GM23338 (cell line): ENCODE measurements around the gene IDUA. TPM values are rescaled to one million over a fixed set of nuclear protein-coding genes. Genes with fewer than 3 reads are reported as not detected.

Source experiments
- ATAC-seq: fragments of 200-7000 bp; cut with Tn5 transposase; 3 replicates; pipeline ENCODE4 v1.9.1; 2020
- DNase-seq: peaks from one replicate; pipeline ENCODE4 v3.0.0-alpha.2; 2015; ENCODE audit warnings: low spot score
- H2AFZ ChIP-seq: fragments of 200-600 bp; sonication (generic); 2 replicates; pipeline ENCODE4 v1.8.0; 2016; ENCODE audit warnings: antibody characterized with exemption, mild to moderate bottlenecking, moderate library complexity
- H3F3A ChIP-seq: fragments of 200-600 bp; sonication (generic); replicated peaks from 2 replicates; pipeline ENCODE4 v1.8.0; 2017; ENCODE audit warnings: antibody characterized with exemption, mixed run types, low read depth
- H3K27ac ChIP-seq: fragments of 200-600 bp; sonication (generic); 2 replicates; pipeline ENCODE4 v1.6.1; 2016; ENCODE audit warnings: low read depth
- H3K27me3 ChIP-seq: fragments of 200-600 bp; sonication (generic); 2 replicates; pipeline ENCODE4 v1.8.0; 2016; ENCODE audit warnings: mild to moderate bottlenecking, mixed run types, moderate library complexity; ENCODE audit not compliant: insufficient read depth
- H3K36me3 ChIP-seq: fragments of 200-600 bp; sonication (generic); 2 replicates; pipeline ENCODE4 v1.8.0; 2016; ENCODE audit warnings: mild to moderate bottlenecking; ENCODE audit not compliant: insufficient read depth
- H3K4me1 ChIP-seq: fragments of 200-600 bp; sonication (generic); 2 replicates; pipeline ENCODE4 v1.8.0; 2016; ENCODE audit warnings: mild to moderate bottlenecking, moderate library complexity; ENCODE audit not compliant: insufficient read depth
- H3K4me2 ChIP-seq: fragments of 200-600 bp; sonication (generic); 2 replicates; pipeline ENCODE4 v1.7.1; 2017; ENCODE audit warnings: mixed run types
- H3K4me3 ChIP-seq: fragments of 200-600 bp; sonication (generic); 2 replicates; pipeline ENCODE4 v1.6.1; 2016; ENCODE audit warnings: mixed run types
- H3K79me2 ChIP-seq: fragments of 200-600 bp; sonication (generic); replicated peaks from 2 replicates; pipeline ENCODE4 v1.8.0; 2017; ENCODE audit warnings: mild to moderate bottlenecking; ENCODE audit not compliant: insufficient read depth
- H3K9me2 ChIP-seq: fragments of 200-600 bp; sonication (generic); 2 replicates; pipeline ENCODE4 v1.8.0; 2017; ENCODE audit not compliant: insufficient read depth
- H4K20me1 ChIP-seq: fragments of 200-600 bp; sonication (generic); replicated peaks from 2 replicates; pipeline ENCODE4 v1.8.0; 2017; ENCODE audit warnings: mild to moderate bottlenecking; ENCODE audit not compliant: insufficient read depth
- H3K27ac Mint-ChIP-seq: 2 replicates; pipeline ENCODE4 v1.8.0; 2020; ENCODE audit warnings: inconsistent platforms, mild to moderate bottlenecking, moderate library complexity, mixed read lengths
- H3K27me3 Mint-ChIP-seq: 3 replicates; pipeline ENCODE4 v1.8.0; 2022; ENCODE audit warnings: low read depth, mild to moderate bottlenecking, moderate library complexity, mixed read lengths, inconsistent platforms; ENCODE audit not compliant: insufficient read depth, poor library complexity
- H3K36me3 Mint-ChIP-seq: 3 replicates; pipeline ENCODE4 v1.8.0; 2021; ENCODE audit warnings: low read depth, mild to moderate bottlenecking, inconsistent platforms, moderate library complexity, mixed read lengths
- H3K4me1 Mint-ChIP-seq: 3 replicates; pipeline ENCODE4 v1.8.0; 2020; ENCODE audit warnings: mild to moderate bottlenecking, inconsistent platforms, mixed read lengths
- H3K4me3 Mint-ChIP-seq: 3 replicates; pipeline ENCODE4 v1.8.0; 2021; ENCODE audit warnings: moderate library complexity, mild to moderate bottlenecking, inconsistent platforms, mixed read lengths
- H3K9me3 Mint-ChIP-seq: 3 replicates; pipeline ENCODE4 v1.8.0; 2020; ENCODE audit warnings: moderate library complexity, mild to moderate bottlenecking, inconsistent platforms, mixed read lengths
- CREB1 ChIP-seq: fragments of 250-450 bp; sonication (Bioruptor Pico); IDR thresholded peaks from 2 replicates; pipeline ENCODE4 v1.5.0; 2020; ENCODE audit warnings: low read depth, mild to moderate bottlenecking, moderate library complexity
- EZH2phosphoT487 ChIP-seq: fragments of 200-600 bp; sonication (generic); IDR thresholded peaks from one replicate; pipeline ENCODE4 v1.8.1; 2018; ENCODE audit warnings: antibody characterized with exemption; ENCODE audit not compliant: unreplicated experiment
- JUNB ChIP-seq: IDR thresholded peaks from one replicate; pipeline ENCODE4 v1.6.1; 2016; ENCODE audit warnings: antibody characterized with exemption; ENCODE audit not compliant: unreplicated experiment
- NANOG ChIP-seq: IDR thresholded peaks from 2 replicates; pipeline ENCODE4 v1.6.1; 2016; ENCODE audit warnings: antibody characterized with exemption, borderline replicate concordance
- POLR2AphosphoS5 ChIP-seq: IDR thresholded peaks from 2 replicates; pipeline ENCODE4 v1.6.1; 2016; ENCODE audit warnings: antibody characterized with exemption, low read depth
- STAT1 ChIP-seq: IDR thresholded peaks from one replicate; pipeline ENCODE4 v1.6.1; 2016; ENCODE audit warnings: antibody characterized with exemption; ENCODE audit not compliant: unreplicated experiment
- ZNF114 ChIP-seq: fragments of 250-450 bp; sonication (Bioruptor Pico); IDR thresholded peaks from 2 replicates; pipeline ENCODE4 v1.5.0; 2020; ENCODE audit warnings: mild to moderate bottlenecking, moderate library complexity
- polyA plus RNA-seq: library from polyadenylated mRNA; unstranded; fragments of >200 nt; fragmentation: Nextera tagmentation; extraction: Ambion mirVana; gene quantifications from 2 replicates; pipeline ENCODE4 v1.2.1, GENCODE V29; 2016
- total RNA-seq: library from RNA; depleted of rRNA; stranded (reverse); fragments of >200 nt; shearing (Covaris generic); gene quantifications from 2 replicates; pipeline ENCODE4 v1.2.3, GENCODE V29; 2014
- TF ChIP-seq, protein P1 (sequence below): IDR thresholded peaks from one replicate; pipeline ENCODE4 v1.6.1; 2018; ENCODE audit warnings: antibody characterized with exemption; ENCODE audit not compliant: unreplicated experiment
- TF ChIP-seq, protein P2 (sequence below): fragments of 250-450 bp; sonication (Bioruptor Pico); IDR thresholded peaks from 2 replicates; pipeline ENCODE4 v1.5.0; 2020; ENCODE audit warnings: mild to moderate bottlenecking, moderate library complexity

The IDUA gene
- total and polyA plus RNA-seq, 2 experiments from 2014 or later, result 1.3 to 6.1 TPM

- TF ChIP-seq, protein P1, sequence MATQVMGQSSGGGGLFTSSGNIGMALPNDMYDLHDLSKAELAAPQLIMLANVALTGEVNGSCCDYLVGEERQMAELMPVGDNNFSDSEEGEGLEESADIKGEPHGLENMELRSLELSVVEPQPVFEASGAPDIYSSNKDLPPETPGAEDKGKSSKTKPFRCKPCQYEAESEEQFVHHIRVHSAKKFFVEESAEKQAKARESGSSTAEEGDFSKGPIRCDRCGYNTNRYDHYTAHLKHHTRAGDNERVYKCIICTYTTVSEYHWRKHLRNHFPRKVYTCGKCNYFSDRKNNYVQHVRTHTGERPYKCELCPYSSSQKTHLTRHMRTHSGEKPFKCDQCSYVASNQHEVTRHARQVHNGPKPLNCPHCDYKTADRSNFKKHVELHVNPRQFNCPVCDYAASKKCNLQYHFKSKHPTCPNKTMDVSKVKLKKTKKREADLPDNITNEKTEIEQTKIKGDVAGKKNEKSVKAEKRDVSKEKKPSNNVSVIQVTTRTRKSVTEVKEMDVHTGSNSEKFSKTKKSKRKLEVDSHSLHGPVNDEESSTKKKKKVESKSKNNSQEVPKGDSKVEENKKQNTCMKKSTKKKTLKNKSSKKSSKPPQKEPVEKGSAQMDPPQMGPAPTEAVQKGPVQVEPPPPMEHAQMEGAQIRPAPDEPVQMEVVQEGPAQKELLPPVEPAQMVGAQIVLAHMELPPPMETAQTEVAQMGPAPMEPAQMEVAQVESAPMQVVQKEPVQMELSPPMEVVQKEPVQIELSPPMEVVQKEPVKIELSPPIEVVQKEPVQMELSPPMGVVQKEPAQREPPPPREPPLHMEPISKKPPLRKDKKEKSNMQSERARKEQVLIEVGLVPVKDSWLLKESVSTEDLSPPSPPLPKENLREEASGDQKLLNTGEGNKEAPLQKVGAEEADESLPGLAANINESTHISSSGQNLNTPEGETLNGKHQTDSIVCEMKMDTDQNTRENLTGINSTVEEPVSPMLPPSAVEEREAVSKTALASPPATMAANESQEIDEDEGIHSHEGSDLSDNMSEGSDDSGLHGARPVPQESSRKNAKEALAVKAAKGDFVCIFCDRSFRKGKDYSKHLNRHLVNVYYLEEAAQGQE, result no peak
- TF ChIP-seq CREB1 (CRISPR knock-in tag) (no peak), ZNF114 (no peak), JUNB (no peak), EZH2phosphoT487 (no peak)
Observed at GRCh38 chr4:996030-996996, 9.5 kb downstream of the IDUA start (continued).

DNA sequence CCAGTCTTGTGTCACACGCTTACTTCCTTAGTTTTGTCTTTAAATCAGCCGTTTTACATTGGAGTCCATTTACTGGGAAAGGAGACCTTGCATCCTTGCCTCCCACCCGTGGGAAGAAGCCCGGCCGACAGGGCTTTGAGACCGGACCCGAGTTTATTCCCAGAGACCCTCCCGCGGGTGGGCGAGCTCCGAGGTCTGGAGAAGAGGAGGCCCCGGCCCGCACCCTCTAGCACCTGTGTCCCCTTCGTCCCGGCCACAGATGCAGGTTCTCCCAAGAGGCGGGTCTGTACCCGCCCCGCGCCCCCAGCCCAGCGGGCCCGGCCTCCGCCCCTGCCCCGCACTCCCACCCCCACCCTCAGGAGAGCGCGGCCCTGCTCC lies 10.1 kb downstream of the IDUA start:
- DNase-seq (no peak), ATAC-seq (no peak; the same call in 2 of the 3 replicates)
- no peaks in the 10 kb centered on the region for H3K9me2 ChIP-seq
- H3K27me3 ChIP-seq, result peaks cover 62% of the 10 kb centered on the region
- no peaks in the 10 kb centered on the region for H3K36me3 ChIP-seq
- Mint-ChIP-seq H3K36me3 (no peaks in the 10 kb centered on the region), H3K27me3 (peaks cover 55% of the 10 kb centered on the region), H3K4me3 (peak overlapping the region; percentile 63), H3K27ac (no peak overlapping the region), H3K9me3 (no peaks in the 10 kb centered on the region), H3K4me1 (peaks cover 4% of the 10 kb centered on the region; the same call in 2 of the 3 replicates)
- H3K79me2 ChIP-seq, result no peaks in the 10 kb centered on the region
- no peaks in the 10 kb centered on the region for H3F3A ChIP-seq
- H3K4me2 ChIP-seq, result peak overlapping the region; percentile 80; the same call in 1 of the 2 replicates
- no peaks in the 10 kb centered on the region; the same call in 1 of the 2 replicates for H3K4me1 ChIP-seq
- no peaks in the 10 kb centered on the region; the same call in 1 of the 2 replicates for H4K20me1 ChIP-seq
- peak overlapping the region; percentile 57; the same call in 1 of the 2 replicates for H3K4me3 ChIP-seq
- H2AFZ ChIP-seq, result no peak overlapping the region
- no peak overlapping the region for H3K27ac ChIP-seq
- no peak for TF ChIP-seq POLR2AphosphoS5
- TF ChIP-seq CREB1 (CRISPR knock-in tag), result no peak
- no peak for TF ChIP-seq JUNB
- TF ChIP-seq, protein P2, sequence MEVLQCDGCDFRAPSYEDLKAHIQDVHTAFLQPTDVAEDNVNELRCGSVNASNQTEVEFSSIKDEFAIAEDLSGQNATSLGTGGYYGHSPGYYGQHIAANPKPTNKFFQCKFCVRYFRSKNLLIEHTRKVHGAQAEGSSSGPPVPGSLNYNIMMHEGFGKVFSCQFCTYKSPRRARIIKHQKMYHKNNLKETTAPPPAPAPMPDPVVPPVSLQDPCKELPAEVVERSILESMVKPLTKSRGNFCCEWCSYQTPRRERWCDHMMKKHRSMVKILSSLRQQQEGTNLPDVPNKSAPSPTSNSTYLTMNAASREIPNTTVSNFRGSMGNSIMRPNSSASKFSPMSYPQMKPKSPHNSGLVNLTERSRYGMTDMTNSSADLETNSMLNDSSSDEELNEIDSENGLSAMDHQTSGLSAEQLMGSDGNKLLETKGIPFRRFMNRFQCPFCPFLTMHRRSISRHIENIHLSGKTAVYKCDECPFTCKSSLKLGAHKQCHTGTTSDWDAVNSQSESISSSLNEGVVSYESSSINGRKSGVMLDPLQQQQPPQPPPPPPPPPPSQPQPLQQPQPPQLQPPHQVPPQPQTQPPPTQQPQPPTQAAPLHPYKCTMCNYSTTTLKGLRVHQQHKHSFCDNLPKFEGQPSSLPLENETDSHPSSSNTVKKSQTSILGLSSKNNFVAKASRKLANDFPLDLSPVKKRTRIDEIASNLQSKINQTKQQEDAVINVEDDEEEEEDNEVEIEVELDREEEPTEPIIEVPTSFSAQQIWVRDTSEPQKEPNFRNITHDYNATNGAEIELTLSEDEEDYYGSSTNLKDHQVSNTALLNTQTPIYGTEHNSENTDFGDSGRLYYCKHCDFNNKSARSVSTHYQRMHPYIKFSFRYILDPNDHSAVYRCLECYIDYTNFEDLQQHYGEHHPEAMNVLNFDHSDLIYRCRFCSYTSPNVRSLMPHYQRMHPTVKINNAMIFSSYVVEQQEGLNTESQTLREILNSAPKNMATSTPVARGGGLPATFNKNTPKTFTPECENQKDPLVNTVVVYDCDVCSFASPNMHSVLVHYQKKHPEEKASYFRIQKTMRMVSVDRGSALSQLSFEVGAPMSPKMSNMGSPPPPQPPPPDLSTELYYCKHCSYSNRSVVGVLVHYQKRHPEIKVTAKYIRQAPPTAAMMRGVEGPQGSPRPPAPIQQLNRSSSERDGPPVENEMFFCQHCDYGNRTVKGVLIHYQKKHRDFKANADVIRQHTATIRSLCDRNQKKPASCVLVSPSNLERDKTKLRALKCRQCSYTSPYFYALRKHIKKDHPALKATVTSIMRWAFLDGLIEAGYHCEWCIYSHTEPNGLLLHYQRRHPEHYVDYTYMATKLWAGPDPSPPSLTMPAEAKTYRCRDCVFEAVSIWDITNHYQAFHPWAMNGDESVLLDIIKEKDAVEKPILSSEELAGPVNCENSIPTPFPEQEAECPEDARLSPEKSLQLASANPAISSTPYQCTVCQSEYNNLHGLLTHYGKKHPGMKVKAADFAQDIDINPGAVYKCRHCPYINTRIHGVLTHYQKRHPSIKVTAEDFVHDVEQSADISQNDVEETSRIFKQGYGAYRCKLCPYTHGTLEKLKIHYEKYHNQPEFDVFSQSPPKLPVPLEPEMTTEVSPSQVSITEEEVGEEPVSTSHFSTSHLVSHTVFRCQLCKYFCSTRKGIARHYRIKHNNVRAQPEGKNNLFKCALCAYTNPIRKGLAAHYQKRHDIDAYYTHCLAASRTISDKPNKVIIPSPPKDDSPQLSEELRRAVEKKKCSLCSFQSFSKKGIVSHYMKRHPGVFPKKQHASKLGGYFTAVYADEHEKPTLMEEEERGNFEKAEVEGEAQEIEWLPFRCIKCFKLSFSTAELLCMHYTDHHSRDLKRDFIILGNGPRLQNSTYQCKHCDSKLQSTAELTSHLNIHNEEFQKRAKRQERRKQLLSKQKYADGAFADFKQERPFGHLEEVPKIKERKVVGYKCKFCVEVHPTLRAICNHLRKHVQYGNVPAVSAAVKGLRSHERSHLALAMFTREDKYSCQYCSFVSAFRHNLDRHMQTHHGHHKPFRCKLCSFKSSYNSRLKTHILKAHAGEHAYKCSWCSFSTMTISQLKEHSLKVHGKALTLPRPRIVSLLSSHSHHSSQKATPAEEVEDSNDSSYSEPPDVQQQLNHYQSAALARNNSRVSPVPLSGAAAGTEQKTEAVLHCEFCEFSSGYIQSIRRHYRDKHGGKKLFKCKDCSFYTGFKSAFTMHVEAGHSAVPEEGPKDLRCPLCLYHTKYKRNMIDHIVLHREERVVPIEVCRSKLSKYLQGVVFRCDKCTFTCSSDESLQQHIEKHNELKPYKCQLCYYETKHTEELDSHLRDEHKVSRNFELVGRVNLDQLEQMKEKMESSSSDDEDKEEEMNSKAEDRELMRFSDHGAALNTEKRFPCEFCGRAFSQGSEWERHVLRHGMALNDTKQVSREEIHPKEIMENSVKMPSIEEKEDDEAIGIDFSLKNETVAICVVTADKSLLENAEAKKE (CRISPR knock-in tag), result no peak
- TF ChIP-seq, protein P1, result no peak
- TF ChIP-seq EZH2phosphoT487, result no peak
- no peak for TF ChIP-seq STAT1
- TF ChIP-seq NANOG, result no peak
